Endodermal cell (in vitro differentiated cells): Measurements from ENCODE around the gene EEIG2. TPM values are rescaled to one million over a fixed set of nuclear protein-coding genes. Genes with fewer than 3 reads are reported as not detected.

Experiments
- DNase-seq: peaks from one replicate; pipeline ENCODE4 v3.0.0-alpha.2; 2017
- H3K27ac ChIP-seq: 2 replicates; pipeline ENCODE4 v1.5.1; 2013; ENCODE audit warnings: mild to moderate bottlenecking, low read depth, low read length, moderate library complexity
- H3K27me3 ChIP-seq: 2 replicates; pipeline ENCODE4 v1.6.1; 2013; ENCODE audit warnings: mild to moderate bottlenecking, low read length, moderate library complexity; ENCODE audit not compliant: insufficient read depth, control insufficient read depth, poor library complexity, severe bottlenecking
- H3K36me3 ChIP-seq: 2 replicates; pipeline ENCODE4 v1.7.0; 2013; ENCODE audit warnings: mild to moderate bottlenecking, low read length, moderate library complexity; ENCODE audit not compliant: control insufficient read depth, insufficient read depth
- H3K4me1 ChIP-seq: one replicate; pipeline ENCODE4 v1.7.0; 2013; ENCODE audit warnings: low read length; ENCODE audit not compliant: control insufficient read depth, insufficient read depth
- H3K4me3 ChIP-seq: 2 replicates; pipeline ENCODE4 v1.5.1; 2013; ENCODE audit warnings: mild to moderate bottlenecking, low read length, moderate library complexity
- H3K9ac ChIP-seq: 2 replicates; pipeline ENCODE4 v1.6.1; 2013; ENCODE audit warnings: mild to moderate bottlenecking, low read length, moderate library complexity; ENCODE audit not compliant: poor library complexity, severe bottlenecking; ENCODE audit errors: extremely low read depth
- H3K9me3 ChIP-seq: 2 replicates; pipeline ENCODE4 v1.6.1; 2013; ENCODE audit warnings: mild to moderate bottlenecking, low read length, moderate library complexity; ENCODE audit not compliant: control insufficient read depth
- H3K27ac Mint-ChIP-seq: 2 replicates; pipeline ENCODE4 v1.8.0; 2020; ENCODE audit warnings: mixed read lengths
- H3K27me3 Mint-ChIP-seq: 2 replicates; pipeline ENCODE4 v1.8.0; 2021; ENCODE audit warnings: mild to moderate bottlenecking, mixed read lengths; ENCODE audit not compliant: insufficient read depth
- H3K36me3 Mint-ChIP-seq: 2 replicates; pipeline ENCODE4 v1.8.0; 2020; ENCODE audit warnings: low read depth, mixed read lengths
- H3K4me1 Mint-ChIP-seq: 2 replicates; pipeline ENCODE4 v1.8.0; 2020; ENCODE audit warnings: mixed read lengths
- H3K4me3 Mint-ChIP-seq: 2 replicates; pipeline ENCODE4 v1.8.0; 2020; ENCODE audit warnings: mild to moderate bottlenecking, moderate library complexity, mixed read lengths
- H3K9me3 Mint-ChIP-seq: 2 replicates; pipeline ENCODE4 v1.8.0; 2020; ENCODE audit warnings: mild to moderate bottlenecking, mixed read lengths
- CTCF ChIP-seq: fragments of 200-600 bp; sonication (generic); conservative IDR thresholded peaks from 2 replicates; pipeline ENCODE4 v1.5.0; 2021; ENCODE audit warnings: antibody characterized with exemption, mild to moderate bottlenecking
- WGBS, 2 experiments: methylation state at CpG; one replicate each; pipeline versions ENCODE4 v1.1.5 to v1.1.7; 2013; ENCODE audit warnings: missing lambda C conversion rate in 2 of 2, mixed read lengths in 1 of 2; ENCODE audit not compliant: insufficient coverage in 1 of 2, insufficient read length in 1 of 2; 5-methylcytosine and 5-hydroxymethylcytosine counted together
- total RNA-seq, 2 donors: library from RNA; stranded (reverse); fragmentation: NEBNext Ultra II Directional in 1 of 2; extraction: Animal tissue kit (Norgen Biotek cat#: 25700) in 1 of 2; gene quantifications; 2 replicates in 1 of 2; 3 replicates in 1 of 2; pipeline ENCODE4 v1.2.1, GENCODE V29; 2021

The EEIG2 gene
- total RNA-seq, 2 donors from 2014 or later = 10.2 to 12.9 TPM

DNA sequence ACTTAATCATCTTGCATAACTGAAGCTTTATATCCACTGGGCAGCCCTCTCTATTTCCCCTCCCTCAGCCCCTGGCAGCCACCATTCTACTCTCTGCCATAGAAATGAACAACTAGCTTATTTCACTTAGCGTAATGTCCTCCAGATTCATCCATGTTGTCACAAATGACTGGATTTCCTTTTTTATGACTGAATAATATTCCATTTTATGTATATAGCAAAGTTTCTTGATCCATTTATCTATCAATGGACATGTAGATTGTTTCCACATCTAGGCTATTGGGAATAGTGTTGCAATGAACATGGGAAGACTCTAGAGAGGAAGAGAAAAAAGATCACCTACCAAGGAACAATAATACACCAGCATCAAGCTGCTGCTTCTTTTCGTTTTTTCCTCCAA, 32.1 kb upstream of the EEIG2 start:
- no peaks in the 10 kb centered on the region for H3K4me1 Mint-ChIP-seq
- H3K4me3 Mint-ChIP-seq = no peak overlapping the region
- H3K27me3 Mint-ChIP-seq = no peaks in the 10 kb centered on the region
- Histone ChIP-seq H3K27ac (no peak overlapping the region), H3K9ac (no peak overlapping the region), H3K9me3 (peaks cover 17% of the 10 kb centered on the region), H3K4me1 (no peaks in the 10 kb centered on the region), H3K36me3 (no peaks in the 10 kb centered on the region), H3K27me3 (no peaks in the 10 kb centered on the region), H3K4me3 (no peak overlapping the region)
- no peak overlapping the region for H3K27ac Mint-ChIP-seq
- 93 to 100% methylated on average over 1 to 2 of the region's 2 CpGs for WGBS, 2 experiments
- H3K9me3 Mint-ChIP-seq = peaks cover 11% of the 10 kb centered on the region
- no peak for TF ChIP-seq CTCF
- H3K36me3 Mint-ChIP-seq = no peaks in the 10 kb centered on the region
- no peak for DNase-seq

DNA sequence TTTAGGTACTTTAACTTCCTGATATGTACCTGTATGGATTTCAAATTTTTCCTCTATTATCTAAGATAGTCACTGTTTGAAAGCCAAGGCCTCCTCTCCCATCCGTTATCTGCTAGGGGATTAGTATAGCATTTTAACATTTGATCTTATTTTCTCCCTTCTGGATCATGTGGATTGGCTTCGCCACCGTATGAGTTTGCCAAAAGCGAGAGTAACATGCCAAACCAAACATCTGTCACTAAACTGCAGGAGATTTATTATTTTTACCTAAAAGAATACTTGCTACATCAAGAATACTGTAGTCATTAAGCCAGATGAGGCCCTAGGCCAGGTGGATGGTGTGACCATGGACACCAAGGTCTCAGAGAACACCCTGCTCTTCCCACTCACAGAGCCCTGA, 28.5 kb upstream of the EEIG2 start:
- H3K27ac Mint-ChIP-seq = no peak overlapping the region
- no peak overlapping the region for H3K27ac ChIP-seq
- 88 to 100% methylated on average over 3 to 4 of the region's 4 CpGs for WGBS, 2 experiments
- H3K27me3 Mint-ChIP-seq = no peaks in the 10 kb centered on the region
- H3K9me3 Mint-ChIP-seq = peaks cover 7% of the 10 kb centered on the region
- peaks cover 9% of the 10 kb centered on the region for H3K9me3 ChIP-seq
- H3K4me1 Mint-ChIP-seq = peaks cover 2% of the 10 kb centered on the region
- H3K4me3 Mint-ChIP-seq = no peak overlapping the region
- H3K4me1 ChIP-seq = no peaks in the 10 kb centered on the region
- no peak for TF ChIP-seq CTCF
- DNase-seq = no peak
- no peaks in the 10 kb centered on the region for H3K27me3 ChIP-seq
- no peaks in the 10 kb centered on the region for H3K36me3 Mint-ChIP-seq
- H3K36me3 ChIP-seq = no peaks in the 10 kb centered on the region
- no peak overlapping the region for H3K4me3 ChIP-seq
- H3K9ac ChIP-seq = no peak overlapping the region

- Mint-ChIP-seq H3K36me3 (no peaks in the 10 kb centered on the region), H3K4me1 (peaks cover 2% of the 10 kb centered on the region), H3K9me3 (peaks cover 15% of the 10 kb centered on the region), H3K4me3 (no peak overlapping the region), H3K27me3 (no peaks in the 10 kb centered on the region), H3K27ac (no peak overlapping the region)
- DNase-seq = no peak
- Histone ChIP-seq H3K27ac (no peak overlapping the region), H3K9ac (no peak overlapping the region), H3K36me3 (no peaks in the 10 kb centered on the region), H3K27me3 (no peaks in the 10 kb centered on the region), H3K4me3 (no peak overlapping the region), H3K4me1 (no peaks in the 10 kb centered on the region), H3K9me3 (peaks cover 12% of the 10 kb centered on the region)
- TF ChIP-seq CTCF = no peak
- 69 to 86% methylated on average over 3 to 4 of the region's 4 CpGs for WGBS, 2 experiments
Measured at GRCh38 chr1:108532730-108533129, 27.2 kb upstream of the EEIG2 start.
